ENCODE data around the gene GLT1D1.

The GLT1D1 gene

DNA sequence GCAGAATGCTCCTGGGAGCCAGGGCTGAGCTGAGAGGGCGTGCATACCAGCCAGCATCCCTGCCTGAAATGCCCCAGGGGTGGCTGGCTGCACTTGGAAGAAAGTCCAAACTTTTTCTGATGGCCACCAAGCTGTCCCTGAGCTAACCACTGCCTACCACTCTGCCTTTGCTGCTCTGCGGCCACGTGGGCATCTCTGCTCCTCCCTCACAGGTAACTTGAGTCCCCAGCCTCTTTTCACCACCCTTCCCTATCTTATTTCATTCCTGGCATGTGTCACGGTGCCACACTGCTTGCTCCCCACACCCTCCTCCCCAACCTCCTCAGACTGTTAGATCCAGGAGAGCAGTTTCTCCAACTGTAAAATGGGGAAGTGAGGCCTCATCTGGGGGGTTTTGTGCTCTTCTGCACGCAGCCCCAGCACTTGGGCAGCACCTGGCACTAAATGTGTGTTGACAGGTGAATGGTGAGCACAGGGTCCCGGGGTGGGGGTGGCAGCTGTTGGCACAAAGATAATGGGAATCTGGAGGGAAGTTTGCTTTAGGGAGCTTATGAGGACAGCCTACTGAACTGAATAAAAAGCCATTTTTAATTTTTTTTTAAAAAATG, 113.0 kb downstream of the GLT1D1 start:
- no peak for DNase-seq (ENCODE audit: low spot score)

- no peak for DNase-seq (ENCODE audit: low spot score)
Measured at GRCh38 chr12:128968668-128969067, 115.4 kb downstream of the GLT1D1 start.

DNA sequence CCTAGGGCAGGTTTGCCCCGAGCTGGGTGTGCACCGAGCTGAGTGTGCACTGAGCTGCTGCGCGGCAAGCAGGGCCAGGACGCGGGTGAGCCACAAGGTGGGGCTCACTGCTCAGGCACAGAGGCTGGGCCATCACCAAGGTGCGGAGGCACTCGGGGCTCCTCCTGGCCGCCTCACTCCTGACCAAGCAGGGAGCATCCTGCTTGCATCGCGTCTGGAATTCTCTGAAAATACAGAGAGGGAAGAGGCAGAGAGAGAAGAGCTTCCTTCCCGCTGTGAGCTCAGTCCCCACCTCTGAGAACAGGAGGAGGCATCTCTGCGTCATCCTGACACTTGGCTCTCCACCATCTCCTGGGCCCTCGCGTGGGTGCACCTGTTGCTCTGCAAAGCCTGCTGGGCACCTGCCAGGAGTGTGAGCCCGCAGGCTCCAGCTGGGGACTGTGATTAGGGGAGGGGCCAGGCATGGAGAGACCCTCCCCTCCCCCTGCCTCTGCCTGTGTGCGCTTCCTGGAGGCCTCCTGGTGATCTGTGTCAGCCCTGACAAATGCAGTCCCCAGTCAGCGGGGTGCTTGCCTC, 116.3 kb downstream of the GLT1D1 start:
- no peak for DNase-seq (ENCODE audit: low spot score)

DNA sequence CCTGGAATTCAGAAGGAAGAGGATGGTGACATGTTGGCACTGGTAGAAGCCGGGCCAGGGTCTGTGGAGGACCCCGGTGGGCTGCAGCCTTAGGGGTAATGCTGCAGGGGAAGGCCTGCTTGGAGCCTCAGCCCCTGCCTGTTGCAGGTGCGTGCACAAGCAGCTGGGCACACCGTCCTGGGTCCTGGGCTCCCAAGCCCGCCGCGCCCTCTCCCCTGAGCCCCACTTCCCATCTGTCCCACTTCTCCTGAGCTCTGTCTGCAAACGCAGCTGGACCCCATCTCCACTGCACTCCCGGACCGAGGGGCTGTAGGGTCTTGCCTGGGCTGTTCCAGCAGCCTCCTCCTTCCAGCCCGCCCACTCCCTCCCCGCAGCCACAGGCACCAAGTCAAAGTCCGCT, 116.8 kb downstream of the GLT1D1 start:
- no peak for DNase-seq (ENCODE audit: low spot score)

DNA sequence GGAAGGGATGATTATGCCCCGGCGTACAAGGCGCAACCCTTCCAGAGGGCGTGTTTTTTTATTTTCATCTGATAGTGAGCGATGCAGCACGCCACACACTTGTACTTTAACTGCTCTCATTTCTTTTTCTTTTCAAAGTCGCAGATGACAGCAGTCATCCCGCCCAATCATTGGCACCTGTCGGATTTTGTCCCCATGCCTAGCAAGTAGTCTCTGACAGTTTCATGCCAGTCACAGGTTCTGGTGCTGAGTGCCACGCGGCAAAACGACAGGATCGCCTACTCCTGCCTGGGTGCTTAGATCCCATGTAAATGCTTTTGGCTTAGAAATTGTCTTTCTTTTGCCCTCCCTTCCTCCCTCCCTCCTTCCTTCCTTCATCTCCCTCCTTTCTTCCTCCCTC, 117.7 kb downstream of the GLT1D1 start:
- no peak for DNase-seq (ENCODE audit: low spot score)

GRCh38 chr12:128971802-128972201, 118.5 kb downstream of the GLT1D1 start:
- no peak for DNase-seq (ENCODE audit: low spot score)

- no peak for DNase-seq (ENCODE audit: low spot score)
Measured at GRCh38 chr12:128973883-128974681, 120.8 kb downstream of the GLT1D1 start.

DNA sequence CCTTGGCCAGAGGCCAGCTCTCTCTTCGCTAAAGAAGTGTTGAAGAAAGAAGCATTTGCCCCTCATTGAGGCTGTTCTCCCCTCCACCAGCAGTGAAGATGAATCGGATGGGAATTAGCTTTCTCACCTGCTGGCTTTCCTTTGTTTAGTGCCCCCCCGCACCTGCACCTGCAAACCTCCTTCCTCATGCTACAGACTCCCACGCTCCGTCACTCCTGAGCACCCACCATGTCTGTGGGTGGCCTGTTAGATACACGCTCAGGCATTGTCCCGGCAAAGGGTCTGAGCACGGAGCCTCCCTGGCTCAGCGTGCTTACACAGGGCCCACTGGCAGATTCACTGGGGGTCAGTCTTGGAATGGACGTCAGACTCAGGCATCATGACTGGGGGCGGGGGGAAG, 121.6 kb downstream of the GLT1D1 start:
- no peak for DNase-seq (ENCODE audit: low spot score)

GRCh38 chr12:128976120-128976738, 123.0 kb downstream of the GLT1D1 start:
- DNase-seq (ENCODE audit: low spot score) = no peak

DNA sequence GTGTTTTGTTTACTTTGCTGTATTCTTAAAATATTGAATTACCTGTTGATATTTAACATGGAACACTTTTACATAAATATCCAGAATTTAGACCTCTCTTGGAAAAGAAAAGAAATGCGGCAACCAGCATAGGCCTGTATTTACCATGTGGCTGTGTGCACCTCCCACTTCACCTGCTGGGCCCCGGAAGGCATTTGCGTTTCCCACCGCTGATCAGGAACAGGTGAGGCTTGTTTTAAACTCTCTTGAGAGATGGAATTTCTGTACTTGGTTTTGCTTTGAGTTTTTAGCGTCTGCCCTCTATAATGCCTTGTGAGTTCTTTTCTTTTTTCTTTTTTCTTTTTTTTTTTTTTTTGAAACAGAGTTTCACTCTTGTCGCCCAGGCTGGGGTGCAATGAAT, 124.2 kb downstream of the GLT1D1 start:
- no peak for DNase-seq (ENCODE audit: low spot score)

DNA sequence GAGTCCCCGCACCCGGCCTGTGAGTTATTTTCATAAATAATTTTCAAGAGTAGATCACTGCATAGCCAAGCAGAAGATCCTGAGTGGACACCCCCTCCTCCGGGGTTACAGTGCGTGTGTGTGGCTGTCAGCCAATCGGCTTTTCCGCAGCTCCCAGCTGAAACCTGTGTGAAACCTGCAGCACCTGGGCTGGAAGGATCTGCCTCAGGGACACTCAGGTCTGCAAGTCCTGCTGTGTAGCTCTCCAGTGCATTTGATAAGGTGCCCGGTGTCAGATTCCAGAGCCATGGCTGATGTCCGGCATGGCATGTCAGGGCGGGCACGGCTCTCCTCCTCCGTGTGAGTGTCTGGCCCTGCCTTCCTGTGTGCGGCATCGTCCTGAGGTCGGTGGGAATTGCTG, 124.8 kb downstream of the GLT1D1 start:
- no peak for DNase-seq (ENCODE audit: low spot score)

DNA sequence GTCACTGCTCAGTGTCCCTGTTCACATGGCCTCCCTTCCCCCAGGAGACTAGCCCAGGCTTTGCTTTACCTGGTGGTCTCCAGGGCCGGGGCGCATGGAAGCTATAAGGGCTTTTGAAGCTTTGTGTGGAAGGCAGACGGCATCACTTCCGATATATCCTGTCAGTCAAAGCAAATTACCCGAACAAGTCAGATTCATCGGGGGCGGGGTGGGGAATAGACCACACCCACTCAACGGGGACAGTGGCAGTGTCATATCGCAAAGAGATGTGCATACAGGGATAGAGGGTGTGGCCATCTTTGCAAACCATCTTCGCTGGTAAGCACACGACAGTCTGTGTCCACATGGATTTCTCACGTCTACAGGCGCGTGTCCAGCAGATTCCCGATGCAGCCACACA, 127.3 kb downstream of the GLT1D1 start:
- no peak for DNase-seq (ENCODE audit: low spot score)

- no peak for DNase-seq (ENCODE audit: low spot score)
Measured at GRCh38 chr12:128981971-128982533, 128.8 kb downstream of the GLT1D1 start.

GRCh38 chr12:128982933-128983332, 129.7 kb downstream of the GLT1D1 start:
- no peak for DNase-seq (ENCODE audit: low spot score)

DNA sequence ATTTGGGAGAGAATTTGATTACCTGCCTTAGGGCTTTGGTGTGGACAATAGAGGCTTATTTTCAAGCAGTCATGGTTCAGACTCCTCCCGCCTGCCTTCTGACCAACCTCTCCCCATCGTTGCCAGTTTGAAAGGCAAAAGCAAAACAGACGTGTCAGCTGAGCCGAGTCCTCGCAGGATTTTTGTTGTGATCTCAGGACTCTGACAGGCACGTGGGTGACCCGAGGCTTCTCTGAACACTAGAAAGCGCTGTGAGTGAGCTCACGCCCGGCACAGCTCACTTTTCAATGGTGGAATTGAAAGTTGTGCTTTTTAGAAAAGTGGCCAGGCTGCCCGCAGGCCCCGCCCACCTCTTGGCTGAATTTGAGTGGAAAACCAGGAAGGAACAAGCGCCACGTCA, 130.1 kb downstream of the GLT1D1 start:
- DNase-seq (ENCODE audit: low spot score) = no peak

GRCh38 chr12:128986957-128987356, 133.7 kb downstream of the GLT1D1 start:
- no peak for DNase-seq (ENCODE audit: low spot score)

GRCh38 chr12:128989287-128989686, 136.0 kb downstream of the GLT1D1 start:
- no peak for DNase-seq (ENCODE audit: low spot score)

- DNase-seq (ENCODE audit: low spot score) = no peak
Measured at GRCh38 chr12:128991716-128992115, 138.4 kb downstream of the GLT1D1 start.

DNA sequence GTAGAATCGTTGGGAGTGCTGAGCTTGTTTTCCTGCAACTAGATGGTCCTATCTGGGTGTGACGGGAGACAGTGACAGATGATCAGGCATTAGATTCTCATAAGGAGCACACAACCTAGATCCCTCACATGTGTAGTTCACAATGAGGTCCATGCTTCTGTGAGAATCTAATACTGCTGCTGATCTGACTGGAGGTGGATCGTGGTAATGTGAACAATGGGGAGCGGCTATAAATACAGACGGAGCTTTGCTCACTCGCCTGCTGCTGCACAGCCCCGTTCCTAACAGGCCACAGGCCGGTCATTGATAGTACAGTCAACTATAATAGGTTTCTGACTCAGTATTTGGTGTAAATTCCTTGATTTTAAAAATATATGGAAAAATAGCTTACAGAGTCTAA, 138.8 kb downstream of the GLT1D1 start:
- DNase-seq (ENCODE audit: low spot score) = no peak

DNA sequence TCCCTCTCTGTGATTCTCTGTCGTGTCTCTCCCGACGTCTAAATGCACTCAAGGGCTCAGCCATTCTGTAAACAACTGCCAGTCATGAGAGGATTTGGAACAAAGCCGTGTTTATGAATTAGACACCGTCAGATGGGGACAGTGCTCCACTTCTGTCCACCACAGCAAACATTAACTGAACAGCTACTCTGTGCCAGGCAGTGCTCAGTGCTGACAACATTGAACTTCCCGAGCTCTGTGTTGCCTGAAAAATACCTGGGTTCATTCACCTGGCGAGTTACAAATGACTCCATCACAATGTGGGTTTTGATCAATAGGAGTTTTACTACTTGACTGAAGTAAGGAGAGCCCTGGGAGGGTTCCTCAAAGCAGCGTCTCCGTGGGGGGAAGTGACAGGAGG, 139.3 kb downstream of the GLT1D1 start:
- no peak for DNase-seq (ENCODE audit: low spot score)

DNA sequence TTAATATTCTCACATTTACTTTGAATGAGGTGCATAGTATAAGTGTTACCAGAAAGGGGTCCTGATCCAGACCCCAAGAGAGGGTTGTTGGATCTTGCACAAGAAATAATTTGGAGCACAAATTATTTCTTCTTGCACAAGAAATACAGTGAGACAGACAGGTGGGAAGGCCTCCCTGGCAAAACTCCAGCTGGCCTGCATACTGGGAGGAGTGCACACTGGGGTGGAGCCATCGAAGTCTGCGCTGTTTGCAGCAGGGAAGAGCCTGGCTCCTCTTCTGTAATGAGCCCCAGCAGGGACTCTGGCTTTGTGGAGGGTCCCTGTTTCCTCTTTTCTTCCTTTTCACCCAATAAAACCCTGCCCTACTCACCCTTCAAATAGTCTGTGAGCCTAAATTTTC, 141.6 kb downstream of the GLT1D1 start:
- no peak for DNase-seq (ENCODE audit: low spot score)

DNA sequence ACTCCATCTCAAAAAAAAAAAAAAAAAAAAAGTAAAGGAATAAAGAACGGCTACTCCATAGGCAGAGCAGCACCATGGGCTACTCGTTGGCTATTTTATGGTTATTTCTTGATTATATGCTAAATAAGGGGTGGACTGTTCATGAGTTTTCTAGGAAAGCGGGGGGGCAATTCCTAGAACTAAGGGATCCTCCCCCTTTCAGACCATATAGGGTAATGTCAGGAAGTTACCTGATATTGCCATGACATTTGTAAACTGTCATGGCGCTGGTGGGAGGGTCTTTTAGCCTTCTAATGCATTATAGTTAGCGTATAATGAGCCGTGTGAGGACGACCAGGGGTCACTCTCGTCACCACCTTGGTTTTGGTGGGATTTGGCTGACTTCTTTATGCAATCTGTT, 142.3 kb downstream of the GLT1D1 start:
- DNase-seq (ENCODE audit: low spot score) = no peak

DNA sequence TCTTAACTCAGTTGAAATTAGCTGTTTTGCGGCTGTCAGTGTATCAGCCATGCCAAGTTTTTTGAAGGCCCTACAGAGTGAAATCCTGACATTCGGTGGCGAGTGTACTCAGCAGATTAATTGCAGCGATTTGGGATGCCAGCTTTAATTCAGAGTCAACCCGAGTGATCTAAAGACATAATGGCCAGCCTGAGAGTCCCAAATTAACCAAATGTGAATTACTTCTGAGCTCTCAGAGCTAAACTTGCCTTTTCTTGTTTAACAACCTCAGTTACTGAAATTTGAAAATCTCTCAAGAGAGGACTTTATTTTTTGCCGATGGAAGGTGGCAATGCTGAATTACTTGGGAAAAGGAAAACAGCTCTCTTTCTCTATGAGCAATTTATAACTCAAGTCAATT, 148.5 kb downstream of the GLT1D1 start:
- no peak for DNase-seq (ENCODE audit: low spot score)

Data from CD4-positive, alpha-beta T cell treated with Interleukin-2 at 100 ng/mL for 4 hours (primary cell).